ENCODE measurements around the gene DENND2A. TPM values are rescaled to one million over a fixed set of nuclear protein-coding genes. Genes with fewer than 3 reads are reported as not detected.
"Not testable (repeated sequence)": the region's sequence is repeated elsewhere in the genome, so short reads cannot be mapped to it uniquely, and the experiment has no call there.

The DENND2A gene
- total RNA-seq, 4 donors from 2014 or later, result 0.73 to 2.6 (median 1.6) TPM

DNA sequence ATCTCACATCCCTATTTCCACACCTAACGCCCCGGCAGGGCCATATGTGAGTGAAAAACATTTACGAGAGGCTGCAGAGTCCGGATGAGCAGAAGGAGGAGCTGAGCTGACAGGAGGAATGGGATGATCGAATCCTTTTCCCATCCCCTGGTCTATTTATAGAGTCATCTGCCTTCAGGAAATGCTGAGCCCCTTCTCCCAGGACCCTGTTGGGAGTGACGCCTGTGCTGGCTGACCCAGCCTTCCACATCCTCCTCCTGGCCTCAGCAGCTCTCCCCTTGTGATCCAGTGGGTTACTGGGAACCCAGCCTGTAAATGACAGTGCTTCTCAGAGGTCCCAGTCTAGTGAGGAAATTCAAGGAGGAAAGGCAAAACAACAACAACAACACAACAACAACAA lies 16.6 kb downstream of the DENND2A start:
- Histone ChIP-seq H3K27ac (peak overlapping the region; percentile 58 to 71 (median 62)), H3K36me3 (no peaks in the 10 kb centered on the region), H3K27me3 (no peaks in the 10 kb centered on the region), H3K9me3 (no peaks in the 10 kb centered on the region), H3K4me3 (no peak overlapping the region), H3K4me1 (peaks cover 8 to 14% of the 10 kb centered on the region in 2 donors)
- no peak for TF ChIP-seq POLR2A (IDR thresholded peaks at IDR 0.05)
- TF ChIP-seq, protein P1, sequence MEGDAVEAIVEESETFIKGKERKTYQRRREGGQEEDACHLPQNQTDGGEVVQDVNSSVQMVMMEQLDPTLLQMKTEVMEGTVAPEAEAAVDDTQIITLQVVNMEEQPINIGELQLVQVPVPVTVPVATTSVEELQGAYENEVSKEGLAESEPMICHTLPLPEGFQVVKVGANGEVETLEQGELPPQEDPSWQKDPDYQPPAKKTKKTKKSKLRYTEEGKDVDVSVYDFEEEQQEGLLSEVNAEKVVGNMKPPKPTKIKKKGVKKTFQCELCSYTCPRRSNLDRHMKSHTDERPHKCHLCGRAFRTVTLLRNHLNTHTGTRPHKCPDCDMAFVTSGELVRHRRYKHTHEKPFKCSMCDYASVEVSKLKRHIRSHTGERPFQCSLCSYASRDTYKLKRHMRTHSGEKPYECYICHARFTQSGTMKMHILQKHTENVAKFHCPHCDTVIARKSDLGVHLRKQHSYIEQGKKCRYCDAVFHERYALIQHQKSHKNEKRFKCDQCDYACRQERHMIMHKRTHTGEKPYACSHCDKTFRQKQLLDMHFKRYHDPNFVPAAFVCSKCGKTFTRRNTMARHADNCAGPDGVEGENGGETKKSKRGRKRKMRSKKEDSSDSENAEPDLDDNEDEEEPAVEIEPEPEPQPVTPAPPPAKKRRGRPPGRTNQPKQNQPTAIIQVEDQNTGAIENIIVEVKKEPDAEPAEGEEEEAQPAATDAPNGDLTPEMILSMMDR (IDR thresholded peaks at IDR 0.05 in 4 of 5, conservative IDR thresholded peaks at IDR 0.05 in 1 of 5), result no peak
- intact Hi-C loops (cut with DNase I; ENCODE audit: low total_unique reads) (no loop called here), in situ Hi-C loops (cut with MboI; ENCODE audit: low sequenced_read_pairs in 4 of 4) (no loop called here)
- DNase-seq (no peak), ATAC-seq (peak; percentile 25 to 48)

DNA sequence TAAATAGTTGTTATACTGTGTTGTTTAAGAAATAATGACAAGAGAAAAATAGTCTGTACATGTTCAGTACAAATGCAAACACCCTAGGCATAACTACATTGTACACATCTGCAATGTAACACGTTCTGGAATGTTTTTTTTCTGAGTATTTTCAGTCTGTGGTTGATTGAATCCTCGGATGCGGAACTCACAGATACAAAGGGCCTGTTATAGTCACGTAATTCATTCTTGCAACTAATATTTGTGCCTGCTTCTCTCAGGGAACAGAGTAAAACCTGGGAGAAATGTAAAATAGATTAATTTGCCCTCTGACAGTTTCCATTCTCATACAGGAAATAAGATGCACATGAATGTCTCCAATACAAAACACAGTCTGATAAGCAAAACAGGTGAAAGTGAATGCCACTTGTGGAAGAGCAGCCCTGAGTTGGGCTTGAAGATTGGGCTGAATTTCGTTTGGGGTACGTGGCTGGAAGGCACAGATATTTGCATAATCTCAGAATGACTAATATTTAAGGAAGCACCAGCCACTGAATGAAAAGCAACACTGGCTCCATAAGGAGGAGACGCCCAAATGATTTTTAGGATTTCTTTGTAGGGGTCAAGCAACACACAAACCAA lies 19.1 kb downstream of the DENND2A start:
- no peak overlapping the region for H3K27ac ChIP-seq
- in situ Hi-C loops (cut with MboI; ENCODE audit: low sequenced_read_pairs in 4 of 4), result no loop called here

GRCh38 chr7:140619915-140620510 lies 20.6 kb downstream of the DENND2A start:
- H3K27me3 ChIP-seq; H3K36me3 ChIP-seq; in situ Hi-C loops (cut with MboI; ENCODE audit: low sequenced_read_pairs in 4 of 4); DNase-seq; H3K4me1 ChIP-seq; H3K27ac ChIP-seq; intact Hi-C loops (cut with DNase I; ENCODE audit: low total_unique reads); H3K9me3 ChIP-seq; H3K4me3 ChIP-seq; ATAC-seq: not testable (repeated sequence)

More for the DNA sequence above, 19.1 kb downstream of the DENND2A start:
- DNase-seq (no peak), ATAC-seq (no peak)
- no peak overlapping the region for H3K4me3 ChIP-seq
- TF ChIP-seq, protein P1 (IDR thresholded peaks at IDR 0.05 in 4 of 5, conservative IDR thresholded peaks at IDR 0.05 in 1 of 5), result no peak
- no peak for TF ChIP-seq POLR2A (IDR thresholded peaks at IDR 0.05)
- H3K27me3 ChIP-seq, result no peaks in the 10 kb centered on the region
- intact Hi-C loops (cut with DNase I; ENCODE audit: low total_unique reads), result no loop called here
- H3K36me3 ChIP-seq, result no peaks in the 10 kb centered on the region
- no peaks in the 10 kb centered on the region for H3K4me1 ChIP-seq
- H3K9me3 ChIP-seq, result no peaks in the 10 kb centered on the region

GRCh38 chr7:140619176-140619575 lies 21.4 kb downstream of the DENND2A start:
- in situ Hi-C loops (cut with MboI; ENCODE audit: low sequenced_read_pairs in 4 of 4), result no loop called here
- DNase-seq (no peak), ATAC-seq (no peak)
- TF ChIP-seq, protein P1 (IDR thresholded peaks at IDR 0.05 in 4 of 5, conservative IDR thresholded peaks at IDR 0.05 in 1 of 5), result no peak
- no peak for TF ChIP-seq POLR2A (IDR thresholded peaks at IDR 0.05)
- no peaks in the 10 kb centered on the region for H3K9me3 ChIP-seq
- H3K4me3 ChIP-seq, result no peak overlapping the region
- H3K27me3 ChIP-seq, result no peaks in the 10 kb centered on the region
- H3K36me3 ChIP-seq, result no peaks in the 10 kb centered on the region
- intact Hi-C loops (cut with DNase I; ENCODE audit: low total_unique reads), result no loop called here
- H3K4me1 ChIP-seq, result no peaks in the 10 kb centered on the region
- no peak overlapping the region for H3K27ac ChIP-seq

DNA sequence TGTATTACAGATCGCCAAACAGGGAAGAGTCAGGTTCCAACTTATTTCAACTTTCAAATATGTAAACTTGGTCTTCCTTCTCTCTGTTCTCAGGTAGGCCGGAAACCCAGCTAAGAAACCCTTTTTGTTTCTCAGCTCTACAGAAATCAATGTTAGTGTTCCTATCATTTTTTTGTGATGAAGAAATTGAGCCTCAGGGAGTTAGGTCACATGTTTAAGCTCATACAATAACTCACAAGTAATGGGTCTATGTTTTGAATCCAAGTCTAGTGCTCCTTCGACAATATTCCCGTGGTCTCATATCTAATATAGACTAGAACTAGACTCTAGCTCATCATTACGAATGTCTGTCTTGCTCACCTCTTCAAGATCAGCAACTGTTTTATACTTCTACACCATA lies 22.3 kb downstream of the DENND2A start:
- no peaks in the 10 kb centered on the region for H3K36me3 ChIP-seq
- no peak for TF ChIP-seq POLR2A (IDR thresholded peaks at IDR 0.05)
- TF ChIP-seq, protein P1 (IDR thresholded peaks at IDR 0.05 in 4 of 5, conservative IDR thresholded peaks at IDR 0.05 in 1 of 5), result no peak
- no peak overlapping the region for H3K4me3 ChIP-seq
- intact Hi-C loops (cut with DNase I; ENCODE audit: low total_unique reads), result no loop called here
- no peaks in the 10 kb centered on the region for H3K4me1 ChIP-seq
- H3K27me3 ChIP-seq, result no peaks in the 10 kb centered on the region
- no peaks in the 10 kb centered on the region for H3K9me3 ChIP-seq
- no peak for DNase-seq
- H3K27ac ChIP-seq, result no peak overlapping the region
- in situ Hi-C loops (cut with MboI; ENCODE audit: low sequenced_read_pairs in 4 of 4), result no loop called here
- no peak for ATAC-seq
